Activated gamma-delta T cell treated with Interleukin-2 at 50 U/mL for 16 hours (primary cell): ENCODE measurements around the gene COG7.

Experiments used
- DNase-seq: peaks from one replicate; pipeline ENCODE4 v3.0.0-alpha.2; 2020

The COG7 gene

GRCh38 chr16:23354246-23354645 is 98.7 kb downstream of the COG7 start:
- no peak for DNase-seq

GRCh38 chr16:23353440-23353839 is 99.5 kb downstream of the COG7 start:
- no peak for DNase-seq

GRCh38 chr16:23351360-23351759 is 101.6 kb downstream of the COG7 start:
- no peak for DNase-seq

- no peak for DNase-seq
These were observed 104.2 kb downstream of the COG7 start for GRCh38 chr16:23348579-23349469.

- no peak for DNase-seq
These were observed 107.8 kb downstream of the COG7 start for GRCh38 chr16:23345237-23345636.

- no peak for DNase-seq
These were observed 109.1 kb downstream of the COG7 start for GRCh38 chr16:23343643-23344612.

GRCh38 chr16:23342083-23342640 is 110.8 kb downstream of the COG7 start:
- DNase-seq, result no peak

- no peak for DNase-seq
These were observed 113.2 kb downstream of the COG7 start for GRCh38 chr16:23339787-23340186.
